HepG2 (cell line): ENCODE data around the gene CNNM4. TPM values are rescaled to one million over a fixed set of nuclear protein-coding genes. Genes with fewer than 3 reads are reported as not detected.

Experiments
- ATAC-seq: fragments of 200-7000 bp; cut with Tn5 transposase; 3 replicates; pipeline ENCODE4 v1.9.1; 2020; ENCODE audit warnings: mild to moderate bottlenecking, moderate library complexity
- BruUV-seq: library from RNA; stranded (reverse); fragments of 400-500 nt; replicated peaks from 2 replicates; lab custom pipeline; 2021; lab: Mats Ljungman, UMichigan
- CTCF ChIA-PET: fragments of 300-600 bp; formaldehyde crosslinking; extraction: SDS; loops from one replicate; lab custom pipeline; 2021; ENCODE audit warnings: low total read pairs, inconsistent platforms, low intra/inter-chr PET ratio; lab: Yijun Ruan, JAX
- POLR2A ChIA-PET: fragments of 350-600 bp; sonication (Branson Sonifier 250); formaldehyde crosslinking; loops from one replicate; lab custom pipeline; 2020; ENCODE audit warnings: antibody characterized with exemption, inconsistent platforms; lab: Yijun Ruan, JAX
- DNase-seq: peaks from one replicate; pipeline ENCODE4 v3.0.0-alpha.2; 2015; ENCODE audit warnings: low spot score
- FAIRE-seq: peaks from 3 replicates; lab custom pipeline; 2011; peaks lifted over from hg19 to GRCh38; lab: Jason Lieb, UNC
- H2AFZ ChIP-seq: one replicate; pipeline ENCODE4 v1.6.1; 2011; ENCODE audit warnings: low read length, inconsistent platforms
- H3K27ac ChIP-seq: fragments of 300-600 bp; 3 replicates; pipeline ENCODE4 v1.8.0; 2011; ENCODE audit warnings: mixed run types, mild to moderate bottlenecking, mixed read lengths, low read length, inconsistent platforms; ENCODE audit not compliant: insufficient read depth; ENCODE audit errors: extremely low read length
- H3K27me3 ChIP-seq, 2 experiments: fragments of 200-600 bp in 1 of 2; 2 replicates in 1 of 2; 3 replicates in 1 of 2; pipeline versions ENCODE4 v1.6.0 to v1.8.0; 2011; ENCODE audit warnings: low read length in 2 of 2, mild to moderate bottlenecking in 2 of 2, moderate library complexity in 2 of 2, inconsistent platforms in 1 of 2; ENCODE audit not compliant: insufficient read depth in 2 of 2, control insufficient read depth in 1 of 2
- H3K36me3 ChIP-seq, 2 experiments: fragments of 200-600 bp in 1 of 2; replicated peaks in 1 of 2; 2 replicates in 1 of 2; 3 replicates in 1 of 2; pipeline versions ENCODE4 v1.5.1 to v1.8.0; 2011; ENCODE audit warnings: low read length in 2 of 2, inconsistent platforms in 1 of 2; ENCODE audit not compliant: insufficient read depth in 2 of 2, control insufficient read depth in 1 of 2
- H3K4me1 ChIP-seq: 2 replicates; pipeline ENCODE4 v1.5.1; 2012; ENCODE audit warnings: low read length, inconsistent platforms; ENCODE audit not compliant: insufficient read depth
- H3K4me2 ChIP-seq: 2 replicates; pipeline ENCODE4 v1.6.0; 2011; ENCODE audit warnings: low read depth, low read length, inconsistent platforms
- H3K4me3 ChIP-seq, 3 experiments: fragments of 200-600 bp in 1 of 3; sonication (generic), shearing (Covaris generic) in 1 of 3; replicated peaks in 1 of 3; 2 replicates each; pipeline ENCODE4 v1.5.1; 2011 to 2016; ENCODE audit warnings: low read length in 3 of 3, inconsistent platforms in 2 of 3, low read depth in 2 of 3, mild to moderate bottlenecking in 2 of 3, control low read depth in 1 of 3, mixed read lengths in 1 of 3; ENCODE audit not compliant: insufficient read depth in 1 of 3
- H3K79me2 ChIP-seq: one replicate; pipeline ENCODE4 v1.6.1; 2011; ENCODE audit warnings: low read length, inconsistent platforms; ENCODE audit not compliant: insufficient read depth
- H3K9ac ChIP-seq: 2 replicates; pipeline ENCODE4 v1.6.0; 2011; ENCODE audit warnings: mild to moderate bottlenecking, low read depth, low read length, inconsistent platforms; ENCODE audit not compliant: insufficient read depth
- H3K9me3 ChIP-seq: 2 replicates; pipeline ENCODE4 v1.5.1; 2012; ENCODE audit warnings: mild to moderate bottlenecking, low read length
- H4K20me1 ChIP-seq: 2 replicates; pipeline ENCODE4 v1.6.0; 2011; ENCODE audit warnings: inconsistent platforms, mild to moderate bottlenecking, low read length, moderate library complexity; ENCODE audit not compliant: insufficient read depth
- AKNA ChIP-seq: sonication (generic); formaldehyde crosslinking; IDR thresholded peaks from 2 replicates; pipeline ENCODE4 v1.4.0; 2020; ENCODE audit warnings: missing genetic modification reagents, borderline replicate concordance
- DBP ChIP-seq: sonication (generic); formaldehyde crosslinking; IDR thresholded peaks from 2 replicates; pipeline ENCODE4 v1.4.0; 2020; ENCODE audit warnings: missing genetic modification reagents; ENCODE audit errors: not compliant biosample characterization
- KDM1A ChIP-seq: IDR thresholded peaks from 2 replicates; pipeline ENCODE4 v1.6.1; 2016; ENCODE audit warnings: missing compliant biosample characterization
- KLF13 ChIP-seq: sonication (generic); formaldehyde crosslinking; IDR thresholded peaks from 2 replicates; pipeline ENCODE4 v1.4.0; 2020; ENCODE audit warnings: mild to moderate bottlenecking, missing genetic modification reagents
- PAXIP1 ChIP-seq: sonication (generic); formaldehyde crosslinking; conservative IDR thresholded peaks from 2 replicates; pipeline ENCODE4 v1.4.0; 2020; ENCODE audit warnings: mild to moderate bottlenecking, missing genetic modification reagents, moderate library complexity
- SP5 ChIP-seq: IDR thresholded peaks from 2 replicates; pipeline ENCODE4 v1.6.1; 2016; ENCODE audit warnings: low read depth, borderline replicate concordance
- ZFAT ChIP-seq: sonication (generic); formaldehyde crosslinking; conservative IDR thresholded peaks from 2 replicates; pipeline ENCODE4 v1.8.1; 2023; ENCODE audit warnings: missing genetic modification reagents, inconsistent platforms
- ZNF3 ChIP-seq: IDR thresholded peaks from 2 replicates; pipeline ENCODE4 v1.7.0; 2017; ENCODE audit warnings: inconsistent platforms
- ZNF782 ChIP-seq: sonication (generic); formaldehyde crosslinking; IDR thresholded peaks from 2 replicates; pipeline ENCODE4 v1.4.0; 2020; ENCODE audit warnings: missing genetic modification reagents, mild to moderate bottlenecking, borderline replicate concordance
- WGBS: methylation state at CpG from one replicate; pipeline ENCODE4 v1.1.6; 2017; ENCODE audit warnings: low lambda C conversion rate; 5-methylcytosine and 5-hydroxymethylcytosine counted together
- in situ Hi-C: cut with HindIII; loops from 2 replicates; pipeline ENCODE4 v1.10.0; 2017; ENCODE audit warnings: low pct_unique_long_range_greater_than_20kb; ENCODE audit not compliant: extremely low pct_ligation_motif_present
- intact Hi-C: fragments of 100-400 bp; cut with micrococcal nuclease; formaldehyde crosslinking; loops from one replicate; pipeline ENCODE4 v1.10.0; 2022; ENCODE audit not compliant: unreplicated experiment
- polyA plus RNA-seq, 8 experiments: library from polyadenylated mRNA; depleted of rRNA in 3 of 8; stranded (reverse) in 7 of 8; unstranded in 1 of 8; fragments of >200 nt; fragmentation: Illumina TruSeq in 4 of 8; extraction: Trizol in 4 of 8; gene quantifications; 2 replicates each; pipeline versions ENCODE4 v1.2.1 to v1.2.3, GENCODE V29; 2011 to 2016; ENCODE audit warnings: low read depth in 4 of 8, missing spikeins in 1 of 8, mixed read lengths in 1 of 8; ENCODE audit not compliant: insufficient read depth in 1 of 8
- total RNA-seq, 5 experiments: library from RNA; depleted of rRNA; stranded (reverse); fragments of >200 nt; fragmentation: Illumina TruSeq; extraction: Trizol; gene quantifications; 2 replicates each; pipeline ENCODE4 v1.2.3, GENCODE V29; 2016; ENCODE audit warnings: low read depth in 1 of 5

The CNNM4 gene
- total and polyA plus RNA-seq, 2 of the 13 experiments (the other 11 are each of a cell fraction or from before 2014, with no cell fraction given) = 5.9 to 8.4 TPM

- TF ChIP-seq ZNF782 = no peak
- TF ChIP-seq AKNA (CRISPR knock-in tag) = no peak
- 0 out of 2 replicates have a peak, but pooled peaks have one; percentile 51 for TF ChIP-seq ZNF3 (CRISPR knock-in tag)
- in situ Hi-C loops (no loop called here), intact Hi-C loops (no loop called here)
- Histone ChIP-seq H3K4me1 (peaks cover 28% of the 10 kb centered on the region), H2AFZ (no peak overlapping the region), H3K9me3 (no peaks in the 10 kb centered on the region), H3K36me3 (peaks cover 22 to 29% of the 10 kb centered on the region in 2 experiments), H3K27ac (no peak overlapping the region), H3K4me2 (no peak overlapping the region), H3K9ac (no peak overlapping the region), H4K20me1 (no peaks in the 10 kb centered on the region), H3K79me2 (no peaks in the 10 kb centered on the region), H3K4me3 (no peak overlapping the region), H3K27me3 (no peaks in the 10 kb centered on the region; a peak in 1 of 5 replicates)
- DNase-seq (no peak), ATAC-seq (no peak), FAIRE-seq (no peak)
- no TSS peak for BruUV-seq
- POLR2A ChIA-PET = interaction anchor here (1.0 kb wide), 2 partner anchors 45 to 141 kb away, joined by 3 to 5 read pairs; partner anchors contain the start of genes ANKRD39 and CNNM4
- CTCF ChIA-PET = no interaction called here
Measured at GRCh38 chr2:96716388-96716787, 44.3 kb upstream of the CNNM4 start.

- H3K9me3 ChIP-seq = no peaks in the 10 kb centered on the region
- H3K4me2 ChIP-seq = no peak overlapping the region
- H3K4me1 ChIP-seq = peaks cover 8% of the 10 kb centered on the region
- H4K20me1 ChIP-seq = no peaks in the 10 kb centered on the region
- H3K36me3 ChIP-seq = peaks cover 16 to 33% of the 10 kb centered on the region in 2 experiments
- BruUV-seq = no TSS peak
- DNase-seq = no peak
- H2AFZ ChIP-seq = no peak overlapping the region
- no peak for ATAC-seq
- CTCF ChIA-PET = no interaction called here
- H3K4me3 ChIP-seq = no peak overlapping the region
- intact Hi-C loops (no loop called here), in situ Hi-C loops (no loop called here)
- no peaks in the 10 kb centered on the region for H3K27me3 ChIP-seq
- no peak overlapping the region for H3K9ac ChIP-seq
- POLR2A ChIA-PET = no interaction called here
- no peak for FAIRE-seq
- 93% methylated on average over 4 of the region's 4 CpGs for WGBS
- H3K27ac ChIP-seq = no peak overlapping the region
- H3K79me2 ChIP-seq = no peaks in the 10 kb centered on the region
- TF ChIP-seq PAXIP1 (CRISPR knock-in tag) (no peak), ZFAT (CRISPR knock-in tag) (no peak), KDM1A (CRISPR knock-in tag) (no peak), SP5 (no peak), KLF13 (CRISPR knock-in tag) (no peak), DBP (no peak)
Measured at GRCh38 chr2:96726131-96726530, 34.6 kb upstream of the CNNM4 start.
